Small intestine (tissue), 7 donors: ENCODE measurements around the gene ABCC3. TPM values are rescaled to one million over a fixed set of nuclear protein-coding genes. Genes with fewer than 3 reads are reported as not detected.

ENCODE experiments used
- DNase-seq, 2 donors: peaks; one replicate each; pipeline versions ENCODE4 v3.0.0 to v3.0.0-alpha.2; 2013
- FAIRE-seq: peaks from 2 replicates; lab custom pipeline; 2012; peaks lifted over from hg19 to GRCh38; lab: Jason Lieb, UNC
- H3K27ac ChIP-seq, 3 donors: one replicate each; pipeline ENCODE4 v1.5.1; 2013; ENCODE audit warnings: low read length in 2 of 3, mild to moderate bottlenecking in 2 of 3, control low read depth in 1 of 3, inconsistent platforms in 1 of 3, low read depth in 1 of 3, moderate library complexity in 1 of 3
- H3K27me3 ChIP-seq, 3 donors: one replicate each; pipeline ENCODE4 v1.6.1; 2013; ENCODE audit warnings: low read length in 3 of 3, inconsistent platforms in 1 of 3; ENCODE audit not compliant: control insufficient read depth in 3 of 3, insufficient read depth in 3 of 3
- H3K36me3 ChIP-seq, 3 donors: one replicate each; pipeline ENCODE4 v1.6.1; 2013; ENCODE audit warnings: low read length in 3 of 3, inconsistent platforms in 1 of 3, low read depth in 1 of 3, mild to moderate bottlenecking in 1 of 3, moderate library complexity in 1 of 3; ENCODE audit not compliant: control insufficient read depth in 3 of 3, insufficient read depth in 2 of 3
- H3K4me1 ChIP-seq, 3 donors: one replicate each; pipeline ENCODE4 v1.6.1; 2013; ENCODE audit warnings: low read length in 2 of 3, inconsistent platforms in 1 of 3, low read depth in 1 of 3, mild to moderate bottlenecking in 1 of 3, moderate library complexity in 1 of 3; ENCODE audit not compliant: control insufficient read depth in 3 of 3, insufficient read depth in 2 of 3
- H3K4me3 ChIP-seq, 3 donors: one replicate each; pipeline ENCODE4 v1.5.1; 2013; ENCODE audit warnings: low read length in 3 of 3, control low read depth in 1 of 3, inconsistent platforms in 1 of 3, low read depth in 1 of 3, mild to moderate bottlenecking in 1 of 3, moderate library complexity in 1 of 3
- H3K9me3 ChIP-seq, 2 donors: one replicate each; pipeline ENCODE4 v1.6.1; 2013; ENCODE audit warnings: low read depth in 1 of 2, low read length in 1 of 2; ENCODE audit not compliant: control insufficient read depth in 2 of 2, insufficient read depth in 1 of 2
- WGBS, 3 donors: extraction: QIAGEN DNeasy Blood & Tissue Kit; methylation state at CpG; one replicate each; pipeline ENCODE4 v1.1.7; 2013; 5-methylcytosine and 5-hydroxymethylcytosine counted together
- polyA plus RNA-seq, 4 donors: library from polyadenylated mRNA; stranded (reverse) in 3 of 4; unstranded in 1 of 4; fragments of 200-250 nt in 3 of 4; fragments of 120-200 nt in 1 of 4; gene quantifications; one replicate each; pipeline versions ENCODE4 v1.2.1 to v1.2.3, GENCODE V29; 2013
- donor health status: healthy with polysubstance abuse.
- donor health status: control.
- donor health status: control.
- donor health status: Bipolar disorder and iron deficiency.
- donor health status: healthy.

ABCC3 gene
- polyA plus RNA-seq, 4 donors = 36.7 to 131 (median 81.9) TPM

DNA sequence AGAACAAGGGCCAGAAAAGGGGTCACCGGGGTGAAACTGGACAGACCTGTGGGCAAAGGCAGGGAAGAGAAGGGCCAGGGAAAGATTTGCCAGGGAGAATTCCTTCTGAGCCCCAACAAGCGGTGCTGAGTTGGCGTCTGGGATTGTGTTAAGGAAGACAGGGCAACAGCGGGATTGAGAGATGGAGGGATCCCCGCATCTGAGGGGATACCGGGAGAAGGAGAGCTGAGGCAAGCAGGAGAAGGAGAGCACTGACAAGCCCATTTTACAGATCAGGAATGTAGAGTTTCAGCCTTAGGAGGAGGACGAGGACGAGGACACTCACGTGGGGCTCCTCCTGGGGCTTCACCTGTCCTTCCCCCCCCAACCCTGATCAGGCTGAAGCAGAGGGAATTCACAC is 998 bp upstream of the ABCC3 start:
- H3K27me3 ChIP-seq = peaks cover 0 to 14% (median 11%) of the 10 kb centered on the region in 3 donors
- DNase-seq (no peak), FAIRE-seq (no peak)
- H3K4me1 ChIP-seq = peaks cover 0 to 64% (median 6%) of the 10 kb centered on the region in 3 donors
- no peaks in the 10 kb centered on the region for H3K9me3 ChIP-seq
- no peak overlapping the region for H3K27ac ChIP-seq
- no peak overlapping the region for H3K4me3 ChIP-seq
- peaks cover 0 to 12% (median 0%) of the 10 kb centered on the region in 3 donors for H3K36me3 ChIP-seq
- WGBS, 3 donors = 90 to 91% (median 90%) methylated on average over 9 of the region's 9 CpGs

DNA sequence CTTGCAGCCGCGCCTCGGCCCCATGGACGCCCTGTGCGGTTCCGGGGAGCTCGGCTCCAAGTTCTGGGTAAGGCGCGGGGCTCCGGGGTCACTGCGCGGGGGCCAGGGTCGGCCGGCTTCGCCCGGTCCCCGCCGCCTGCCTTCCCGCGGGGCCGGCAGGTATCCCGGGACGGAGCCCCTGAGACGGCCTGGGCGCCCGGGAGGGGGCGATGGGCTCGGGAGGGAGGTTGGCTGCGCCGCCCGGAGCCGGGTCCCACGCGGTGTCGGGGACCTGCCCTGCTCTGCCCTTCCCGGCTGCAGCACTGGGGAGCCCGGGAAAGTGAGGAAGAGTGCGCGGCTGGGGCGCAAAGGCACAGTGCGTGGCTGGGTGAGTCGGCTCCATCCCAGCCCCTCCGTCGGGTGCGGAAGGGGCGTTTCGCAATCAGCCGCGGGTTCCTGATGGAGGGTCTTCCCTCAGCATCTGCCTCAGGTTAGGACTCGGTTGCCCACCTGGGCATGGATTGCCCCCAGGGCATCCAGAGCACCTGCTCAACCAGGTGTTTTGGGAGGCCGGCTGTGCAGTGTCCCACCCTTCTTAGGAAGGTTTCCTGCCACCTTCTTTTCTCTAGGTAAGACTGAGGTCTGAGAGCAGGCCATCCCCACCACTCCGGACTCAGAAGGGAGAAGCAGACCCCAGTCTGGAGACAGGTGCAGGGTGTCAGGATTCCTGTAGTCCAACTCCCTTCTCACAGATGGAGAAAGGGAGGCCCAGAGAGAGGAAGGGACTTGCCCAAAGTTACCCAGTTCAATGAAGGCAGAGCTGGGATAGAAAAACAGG is 442 bp downstream of the ABCC3 start:
- Histone ChIP-seq H3K27me3 (peaks cover 0 to 14% (median 11%) of the 10 kb centered on the region in 3 donors), H3K9me3 (no peaks in the 10 kb centered on the region), H3K4me1 (peaks cover 3 to 66% (median 6%) of the 10 kb centered on the region in 3 donors), H3K4me3 (peak overlapping the region; percentile 44 to 79 (median 63)), H3K36me3 (peaks cover 0 to 14% (median 0%) of the 10 kb centered on the region in 3 donors), H3K27ac (peak overlapping the region; percentile 56 to 87 (median 76))
- no peak for FAIRE-seq
- DNase-seq = peak in 1 of 2 donors; percentile 40
- WGBS, 3 donors = 4 to 6% (median 5%) methylated on average over 26 to 52 of the region's 52 CpGs

DNA sequence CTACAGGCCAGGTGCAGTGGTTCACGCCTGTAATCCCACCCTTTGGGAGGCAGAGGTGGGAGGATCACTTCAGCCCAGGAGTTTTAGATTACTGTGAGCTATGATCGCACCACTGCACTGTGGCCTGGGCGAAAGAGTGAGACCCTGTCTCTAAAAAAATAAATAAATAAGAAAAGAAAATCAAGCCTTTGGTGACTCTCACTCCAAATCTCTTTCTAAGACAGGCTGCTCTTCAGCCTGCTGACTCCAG is 976 bp downstream of the ABCC3 start:
- 41 to 54% (median 45%) methylated on average over 3 of the region's 3 CpGs for WGBS, 3 donors
- H3K27me3 ChIP-seq = peaks cover 0 to 14% (median 11%) of the 10 kb centered on the region in 3 donors
- FAIRE-seq = no peak
- no peak for DNase-seq
- H3K27ac ChIP-seq = peak overlapping the region; percentile 56 to 87 (median 76)
- H3K36me3 ChIP-seq = peaks cover 0 to 17% (median 0%) of the 10 kb centered on the region in 3 donors
- peak overlapping the region in 2 of 3 donors; percentile 63 to 79 for H3K4me3 ChIP-seq
- H3K9me3 ChIP-seq = no peaks in the 10 kb centered on the region
- peaks cover 4 to 64% (median 6%) of the 10 kb centered on the region in 3 donors for H3K4me1 ChIP-seq

DNA sequence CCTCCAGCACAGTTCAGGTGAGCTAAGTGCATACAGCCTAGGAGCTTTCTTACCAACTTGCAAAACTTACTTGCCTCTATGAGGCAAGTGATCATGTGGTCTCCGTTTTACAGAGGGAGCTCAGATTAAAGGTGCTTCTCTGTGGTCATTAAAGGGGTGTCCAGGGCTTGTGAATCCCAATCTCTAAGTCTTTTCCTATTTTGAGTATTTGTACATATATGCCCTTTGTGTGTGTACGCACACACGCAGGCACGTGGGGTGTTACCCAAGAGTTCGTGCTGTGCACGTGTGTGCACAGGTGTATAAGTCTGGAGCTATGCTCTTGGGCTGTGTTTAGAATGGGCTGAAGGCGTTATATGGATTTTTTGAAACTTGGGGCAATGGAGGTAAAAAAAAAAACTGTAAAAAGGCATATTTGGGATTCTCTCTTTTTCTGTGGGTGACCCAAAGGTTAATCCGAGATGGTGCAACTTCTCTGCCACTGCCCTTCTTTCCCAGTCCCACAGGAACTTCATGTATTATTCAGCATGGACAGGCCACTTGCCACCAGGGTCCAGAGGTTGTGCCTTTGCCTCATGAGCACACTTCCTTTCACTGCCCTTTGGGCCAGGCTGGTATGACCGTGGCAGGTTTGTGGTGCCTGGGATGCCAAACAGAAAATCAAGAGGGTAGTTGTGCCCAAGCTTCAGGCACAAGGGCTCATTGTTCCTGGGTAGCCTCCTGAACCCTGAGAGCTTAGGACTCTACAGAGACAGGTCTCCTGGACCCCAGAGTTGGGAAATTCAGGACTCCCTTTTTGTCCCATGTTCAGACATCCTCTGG is 1.5 kb downstream of the ABCC3 start:
- FAIRE-seq = no peak
- peak overlapping the region; percentile 47 to 87 (median 56) for H3K27ac ChIP-seq
- peaks cover 6 to 64% (median 8%) of the 10 kb centered on the region in 3 donors for H3K4me1 ChIP-seq
- peaks cover 0 to 17% (median 0%) of the 10 kb centered on the region in 3 donors for H3K36me3 ChIP-seq
- H3K9me3 ChIP-seq = no peaks in the 10 kb centered on the region
- DNase-seq = peak; percentile 73 to 79
- 33 to 79% (median 51%) methylated on average over 9 of the region's 9 CpGs for WGBS, 3 donors
- H3K4me3 ChIP-seq = peak overlapping the region in 2 of 3 donors; percentile 63 to 79
- peaks cover 0 to 14% (median 11%) of the 10 kb centered on the region in 3 donors for H3K27me3 ChIP-seq

DNA sequence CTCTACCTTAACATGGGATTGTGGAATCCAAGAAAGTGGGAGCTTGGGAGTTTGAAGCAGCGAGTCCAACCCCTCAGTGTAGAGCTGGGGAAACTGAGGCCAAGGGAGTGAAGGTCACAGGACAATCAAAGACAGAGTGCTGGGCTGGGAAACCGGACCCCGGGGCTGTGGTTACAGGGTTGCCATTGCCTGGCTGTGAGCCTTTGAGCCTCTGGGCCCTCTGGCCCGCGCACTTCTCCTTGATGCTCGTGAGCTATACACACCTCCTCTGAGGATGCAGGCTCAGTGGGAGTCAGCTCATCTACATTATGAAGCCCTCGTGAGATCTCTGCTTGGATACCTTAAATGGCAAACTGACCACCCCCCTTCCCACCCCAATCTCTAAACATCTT is 2.1 kb downstream of the ABCC3 start:
- H3K27me3 ChIP-seq = peaks cover 0 to 14% (median 11%) of the 10 kb centered on the region in 3 donors
- H3K27ac ChIP-seq = peak overlapping the region in 2 of 3 donors; percentile 4 to 27
- no peak for DNase-seq
- 86 to 94% (median 90%) methylated on average over 7 of the region's 7 CpGs for WGBS, 3 donors
- H3K4me3 ChIP-seq = peak overlapping the region in 1 of 3 donors; percentile 79
- H3K36me3 ChIP-seq = peaks cover 0 to 19% (median 0%) of the 10 kb centered on the region in 3 donors
- no peaks in the 10 kb centered on the region for H3K9me3 ChIP-seq
- no peak for FAIRE-seq
- peaks cover 6 to 65% (median 11%) of the 10 kb centered on the region in 3 donors for H3K4me1 ChIP-seq

DNA sequence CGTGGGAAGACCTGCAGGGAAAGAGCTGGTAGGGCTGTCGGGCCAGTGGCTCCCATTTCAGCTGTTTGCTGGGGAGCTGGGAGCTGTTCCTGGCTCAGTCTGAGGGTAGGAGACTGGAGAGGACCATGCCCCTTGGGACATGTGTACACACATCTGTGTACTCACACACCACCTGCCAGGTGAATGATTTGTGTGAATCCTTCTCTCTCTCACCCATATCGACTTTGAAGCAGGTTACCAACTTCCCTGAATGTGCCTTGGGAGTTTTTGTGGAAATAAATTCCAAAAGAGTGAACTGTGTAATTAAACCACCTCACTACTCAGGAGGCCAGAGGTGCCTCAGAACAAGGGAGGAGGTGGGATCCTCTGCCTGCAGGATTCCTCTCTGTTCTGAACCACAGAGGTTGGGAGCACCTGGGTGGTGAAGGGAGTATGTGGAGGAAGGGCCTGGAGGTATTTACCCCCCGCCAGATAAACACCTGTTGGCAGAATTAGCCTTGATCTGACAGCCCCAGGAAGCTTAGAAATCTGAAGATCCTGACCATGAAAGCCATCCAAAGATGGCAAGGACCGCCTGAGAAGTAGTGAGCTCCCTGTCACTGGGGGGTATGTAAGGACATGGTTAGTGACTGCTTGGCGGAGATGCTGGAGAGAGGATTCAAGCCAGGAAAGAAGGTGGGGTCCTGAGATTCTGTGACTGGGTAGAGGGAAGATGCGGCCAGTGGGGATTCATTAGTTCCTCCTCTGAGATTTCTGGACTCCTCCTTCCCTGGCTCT is 3.3 kb downstream of the ABCC3 start:
- H3K9me3 ChIP-seq = no peaks in the 10 kb centered on the region
- H3K36me3 ChIP-seq = peaks cover 0 to 31% (median 0%) of the 10 kb centered on the region in 3 donors
- DNase-seq (peak; percentile 37 to 55), FAIRE-seq (no peak)
- H3K4me1 ChIP-seq = peaks cover 6 to 75% (median 11%) of the 10 kb centered on the region in 3 donors
- H3K27ac ChIP-seq = peak overlapping the region; percentile 45 to 92 (median 79)
- H3K4me3 ChIP-seq = no peak overlapping the region
- WGBS, 3 donors = 58 to 74% (median 63%) methylated on average over 7 of the region's 7 CpGs
- H3K27me3 ChIP-seq = peaks cover 0 to 14% (median 6%) of the 10 kb centered on the region in 3 donors

DNA sequence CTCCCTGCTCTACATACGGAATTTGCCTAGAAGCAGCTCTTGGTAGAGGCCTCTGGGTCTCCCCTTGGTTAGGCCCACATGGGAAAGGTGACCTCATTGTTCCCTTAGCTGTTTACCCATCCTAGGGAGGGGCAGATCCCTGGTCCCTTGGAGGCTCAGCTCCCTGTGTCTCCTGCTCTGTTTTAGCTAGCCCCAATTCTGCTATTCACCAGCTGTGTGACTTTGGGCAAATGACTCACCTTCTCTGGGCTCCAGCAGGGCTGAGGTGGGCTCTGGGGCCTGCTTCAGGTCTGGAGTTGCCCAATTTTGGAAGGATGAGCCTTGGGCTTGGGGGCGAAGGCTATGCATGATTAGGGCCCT is 3.9 kb downstream of the ABCC3 start:
- H3K9me3 ChIP-seq = no peaks in the 10 kb centered on the region
- DNase-seq (no peak), FAIRE-seq (no peak)
- peak overlapping the region; percentile 45 to 92 (median 79) for H3K27ac ChIP-seq
- H3K4me3 ChIP-seq = no peak overlapping the region
- 64 to 68% (median 67%) methylated on average over 2 of the region's 2 CpGs for WGBS, 3 donors
- peaks cover 0 to 14% (median 6%) of the 10 kb centered on the region in 3 donors for H3K27me3 ChIP-seq
- peaks cover 6 to 80% (median 11%) of the 10 kb centered on the region in 3 donors for H3K4me1 ChIP-seq
- H3K36me3 ChIP-seq = peaks cover 0 to 37% (median 2%) of the 10 kb centered on the region in 3 donors
